Fibroblast of skin of left quadriceps (primary cell): ENCODE measurements around the gene ZNF783.
A peak's percentile ranks its signal among the peaks of the same experiment; 100 is the strongest.

Source experiments
- DNase-seq, 2 experiments: peaks; one replicate each; pipeline ENCODE4 v3.0.0-alpha.2; 2013; ENCODE audit warnings: low read depth in 2 of 2

ZNF783 gene

DNA sequence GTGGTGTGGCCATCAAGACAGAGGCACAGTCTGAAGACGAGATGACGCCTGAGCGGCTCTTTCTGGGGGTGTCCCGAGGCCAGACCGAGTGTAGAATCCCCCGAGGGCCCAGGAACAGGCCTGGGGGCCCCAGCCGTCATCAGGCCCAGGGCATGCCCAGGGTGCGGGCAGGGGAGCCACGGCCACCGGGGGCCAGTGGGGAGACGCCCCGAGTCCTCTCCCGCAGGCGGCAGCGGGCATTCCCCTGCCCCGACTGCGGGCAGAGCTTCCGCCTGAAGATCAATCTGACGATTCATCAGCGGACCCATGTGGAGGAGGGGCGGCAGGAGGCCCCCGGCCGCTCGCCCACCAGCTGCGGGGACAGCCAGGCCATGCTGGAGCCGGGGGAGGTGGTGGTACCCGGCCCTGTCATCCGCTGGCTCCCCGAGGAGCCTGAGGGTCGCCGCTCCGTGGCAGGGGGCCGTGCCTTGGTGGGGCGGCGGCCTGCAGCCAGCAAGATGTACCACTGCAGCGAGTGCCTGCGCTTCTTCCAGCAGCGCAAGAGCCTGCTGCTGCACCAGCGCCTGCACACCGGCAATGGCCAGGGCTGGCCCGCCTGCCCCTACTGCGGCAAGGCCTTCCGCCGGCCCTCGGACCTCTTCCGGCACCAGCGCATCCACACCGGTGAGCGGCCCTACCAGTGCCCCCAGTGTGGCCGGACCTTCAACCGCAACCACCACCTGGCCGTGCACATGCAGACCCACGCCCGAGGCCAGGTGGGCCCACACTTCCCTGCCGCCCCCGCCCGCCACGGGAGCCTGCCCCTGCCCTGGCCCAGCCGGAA lies 19.7 kb downstream of the ZNF783 start:
- DNase-seq, result no peak

DNA sequence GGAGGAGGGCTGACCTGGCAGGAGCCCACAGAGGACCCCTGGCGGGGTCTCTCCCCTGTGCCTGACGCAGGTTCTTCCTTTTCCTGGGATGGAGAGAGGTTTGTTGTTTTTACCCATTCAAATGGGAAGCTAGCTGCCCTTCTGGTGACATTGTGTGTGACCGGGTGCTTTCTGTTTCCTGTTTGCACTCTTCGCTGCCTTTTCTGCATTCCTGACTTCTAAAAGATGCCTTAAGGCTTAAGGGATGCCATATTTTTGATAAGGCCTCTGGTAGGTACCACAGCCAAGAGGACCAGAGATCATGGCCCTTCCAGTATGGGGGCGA lies 20.3 kb downstream of the ZNF783 start:
- no peak for DNase-seq

DNA sequence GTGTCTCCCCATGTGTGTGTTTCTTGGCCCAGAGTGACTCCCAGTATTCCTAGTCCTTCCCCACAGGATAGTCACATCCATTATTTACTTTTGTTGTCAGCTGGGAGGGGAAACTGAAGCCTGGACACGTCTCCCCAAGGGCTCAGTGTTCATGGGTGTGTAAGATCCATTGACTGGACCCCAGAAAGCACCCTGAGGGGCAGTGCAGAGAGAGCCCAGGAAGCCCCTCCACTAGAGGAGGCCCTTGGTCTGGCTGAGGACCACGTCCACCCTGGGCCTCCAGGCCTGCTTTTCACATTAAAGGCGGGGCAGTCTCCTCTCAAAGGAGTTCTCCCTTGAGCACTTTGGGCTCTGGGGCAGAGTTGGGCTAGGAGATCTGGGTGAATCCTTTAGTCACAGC lies 21.3 kb downstream of the ZNF783 start:
- DNase-seq, result no peak

DNA sequence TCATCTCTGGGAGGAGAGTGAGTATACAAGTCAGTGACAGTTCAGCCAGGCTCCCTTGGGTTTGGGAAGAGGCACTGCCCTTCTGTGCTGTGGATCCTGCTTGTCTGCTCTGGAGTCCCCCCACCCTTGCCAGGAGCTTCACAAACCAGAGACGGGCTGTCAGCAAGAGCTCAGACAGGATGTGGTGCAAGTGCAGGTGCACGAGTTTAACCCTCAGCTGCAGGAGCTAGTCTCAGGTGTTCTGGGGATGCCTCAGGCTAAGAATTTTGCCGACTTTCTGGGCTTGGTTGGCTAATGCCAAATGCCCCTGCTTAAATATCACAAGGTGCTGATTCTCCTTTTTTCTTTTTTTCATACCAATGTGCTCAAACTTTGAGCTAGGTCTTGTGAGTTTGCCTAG lies 22.3 kb downstream of the ZNF783 start:
- no peak for DNase-seq

DNA sequence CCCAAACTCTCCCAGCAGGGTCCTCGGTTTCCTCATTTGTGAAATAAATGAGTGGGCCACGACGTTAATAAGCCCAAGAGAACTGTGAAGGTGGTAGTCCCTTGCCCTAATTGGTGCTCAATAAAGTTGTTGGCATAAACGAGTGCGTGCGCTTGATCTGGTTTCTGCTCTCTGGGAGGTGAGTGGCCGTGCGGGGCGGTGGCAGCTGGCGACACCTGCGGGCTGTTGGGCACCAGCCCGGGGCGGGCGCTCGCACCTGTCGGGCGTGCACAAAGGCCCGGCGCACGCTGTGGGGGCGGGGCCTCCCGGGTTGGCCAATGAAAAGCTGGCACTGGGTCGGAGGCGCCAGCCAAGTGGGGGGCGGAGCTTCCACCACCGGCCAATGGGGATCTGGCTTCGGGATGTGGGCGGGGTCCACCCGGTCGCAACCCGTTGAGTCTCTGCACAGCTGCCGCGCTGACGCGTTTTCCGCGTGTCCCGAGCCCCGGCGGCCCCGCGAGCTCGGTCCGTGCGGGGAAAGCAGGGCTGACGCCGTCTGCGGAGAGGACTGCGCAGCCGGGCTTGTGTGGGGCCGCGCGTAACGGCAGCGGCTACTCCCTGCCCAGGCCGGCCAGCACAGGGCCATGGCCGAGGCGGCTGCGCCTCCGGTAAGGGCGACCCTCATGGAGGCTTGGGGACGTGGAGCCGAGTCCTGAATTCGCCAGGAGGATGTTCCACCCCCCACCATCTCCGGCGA lies 23.0 kb downstream of the ZNF783 start:
- peak; percentile 63 to 64 for DNase-seq

DNA sequence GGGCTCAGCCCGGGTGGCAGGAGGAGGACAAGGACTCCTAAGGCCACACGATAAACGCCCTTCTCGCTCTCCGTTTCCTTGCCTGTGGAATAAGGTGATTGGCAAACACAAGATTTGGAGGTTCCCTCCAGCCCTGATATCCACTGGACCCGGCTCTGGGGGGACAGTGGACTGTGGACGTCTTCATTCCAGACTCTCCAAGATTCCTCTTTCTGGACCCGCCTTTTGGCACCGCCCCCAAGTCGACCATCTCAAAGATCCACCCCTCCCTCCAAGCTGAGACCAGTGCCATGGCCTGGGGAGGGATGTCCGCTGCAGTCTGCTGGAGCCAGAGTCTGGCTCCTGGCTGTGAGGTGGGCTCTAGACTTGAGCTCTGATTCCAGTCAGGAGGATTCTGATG lies 23.6 kb downstream of the ZNF783 start:
- DNase-seq, result no peak

DNA sequence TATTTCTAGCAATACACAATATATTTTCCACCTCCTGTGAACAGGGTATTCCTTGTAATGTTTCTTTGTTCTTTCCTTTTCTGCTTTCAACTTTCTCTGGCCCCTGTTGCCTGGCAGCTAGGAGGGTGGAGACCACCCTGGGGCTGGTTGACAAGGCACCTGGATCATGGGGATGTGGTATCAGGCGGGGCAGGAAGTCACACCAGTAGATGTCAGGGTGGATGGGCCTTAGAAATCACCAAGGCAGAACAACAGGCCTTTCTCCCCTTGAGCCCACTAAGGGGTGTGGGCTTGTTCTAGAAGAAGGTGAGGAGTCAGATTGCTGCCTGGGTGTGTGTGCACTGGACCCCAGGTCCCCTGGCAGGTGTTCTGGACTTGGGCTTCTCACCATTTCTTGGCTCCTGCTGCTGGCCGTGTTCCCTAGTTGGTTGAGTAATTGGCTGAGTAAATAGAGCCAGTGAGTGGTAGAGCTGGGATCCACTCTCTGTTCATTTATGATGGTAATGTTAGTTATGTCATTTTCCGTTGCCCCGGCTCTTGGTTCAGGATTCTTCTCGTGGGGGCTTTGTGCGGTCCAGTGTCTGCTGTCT lies 24.9 kb downstream of the ZNF783 start:
- no peak for DNase-seq

DNA sequence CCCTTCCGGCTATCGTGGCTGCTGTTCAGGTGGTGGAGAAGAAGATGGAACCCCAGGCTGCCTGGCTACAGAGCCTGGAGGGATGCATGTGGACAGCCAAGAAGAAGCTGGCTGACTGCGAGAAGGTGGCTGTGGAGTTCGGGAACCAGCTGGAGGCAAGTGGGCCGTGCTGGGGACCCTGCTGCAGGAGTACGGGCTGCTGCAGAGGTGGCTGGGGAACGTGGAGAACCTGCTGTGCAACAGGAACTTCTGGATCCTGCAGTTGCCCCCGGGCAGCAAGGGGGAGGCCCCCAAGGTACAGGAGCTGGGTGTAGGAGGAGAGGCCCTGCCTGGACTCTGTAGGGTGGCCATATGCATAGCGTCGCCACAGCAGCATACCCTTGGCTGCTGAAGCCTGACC lies 25.6 kb downstream of the ZNF783 start:
- DNase-seq, result no peak

DNA sequence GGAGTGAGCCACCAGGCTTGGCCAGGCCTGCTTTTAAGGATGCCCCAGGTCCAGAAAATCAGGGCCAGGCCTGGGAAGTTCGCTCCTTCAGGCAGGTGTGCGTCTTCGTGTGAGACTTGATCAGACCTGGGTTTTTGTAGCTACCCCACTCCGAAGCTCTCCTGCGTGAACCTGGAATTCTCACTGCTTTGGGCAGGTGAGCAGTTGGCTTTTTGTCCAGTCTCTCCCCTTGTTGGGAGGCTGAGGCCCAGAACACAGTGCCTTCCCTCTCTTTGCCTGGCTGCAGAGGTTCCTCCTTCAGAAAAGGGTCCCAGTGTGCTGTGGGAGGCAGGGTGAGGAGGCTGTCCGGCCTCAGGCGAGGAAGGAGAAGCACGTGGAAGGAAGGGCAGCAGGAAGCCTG lies 27.3 kb downstream of the ZNF783 start:
- DNase-seq, result no peak

DNA sequence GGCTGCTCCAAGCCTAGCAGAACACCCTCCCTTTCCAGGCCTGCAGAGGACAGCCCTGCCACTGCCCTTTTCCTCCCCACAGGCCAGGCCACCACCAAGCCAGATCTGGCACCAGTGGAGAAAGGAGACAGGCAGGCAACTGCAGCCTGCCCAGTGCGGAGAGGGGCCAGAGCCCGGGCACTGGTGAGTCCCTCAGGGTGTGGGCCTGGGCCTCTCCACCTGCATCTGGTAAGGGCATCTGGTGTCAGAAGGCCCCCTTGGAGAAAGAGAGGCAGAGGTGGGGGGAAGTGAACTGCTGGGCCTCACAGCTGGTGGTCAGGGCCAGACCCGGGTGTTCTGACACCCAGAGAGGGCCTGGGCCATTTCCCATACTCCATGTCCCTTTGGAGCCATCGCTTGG lies 27.9 kb downstream of the ZNF783 start:
- no peak for DNase-seq

DNA sequence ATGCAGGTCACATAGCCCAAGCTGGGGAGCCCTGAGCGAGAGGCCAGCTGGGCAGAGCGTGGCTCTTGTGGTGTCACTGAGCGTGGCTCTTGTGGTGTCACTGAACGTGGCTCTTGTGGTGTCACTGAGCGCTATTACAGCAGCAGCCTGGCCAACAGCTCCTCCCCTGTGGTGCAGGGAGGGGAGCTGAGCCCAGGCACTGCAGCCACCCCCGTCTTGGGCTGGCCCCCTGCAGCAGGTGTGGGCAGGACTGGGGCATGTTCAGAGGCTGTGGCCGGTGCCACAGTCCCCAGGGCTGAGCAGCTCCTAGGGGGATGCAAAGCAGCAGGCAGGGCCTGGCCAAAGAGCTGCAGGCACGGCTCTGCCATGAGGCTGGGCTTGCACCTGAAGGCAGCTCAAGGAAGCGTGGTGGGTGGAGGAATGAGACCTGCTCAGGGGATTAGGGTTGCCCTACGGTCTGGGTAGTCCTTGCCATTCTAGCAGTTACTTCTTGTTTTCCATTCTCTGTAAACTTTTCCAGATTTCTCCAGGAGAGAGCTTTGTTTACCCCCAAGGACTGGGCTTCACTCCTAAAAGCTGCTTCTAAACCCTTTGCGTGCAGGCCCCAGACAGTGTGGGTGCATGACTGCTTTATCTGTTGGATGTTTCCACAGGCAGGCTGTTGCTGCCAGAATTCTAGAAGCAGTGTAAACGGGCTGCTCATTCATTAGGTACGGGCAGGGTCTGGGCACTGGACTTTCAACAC lies 29.2 kb downstream of the ZNF783 start:
- no peak for DNase-seq

DNA sequence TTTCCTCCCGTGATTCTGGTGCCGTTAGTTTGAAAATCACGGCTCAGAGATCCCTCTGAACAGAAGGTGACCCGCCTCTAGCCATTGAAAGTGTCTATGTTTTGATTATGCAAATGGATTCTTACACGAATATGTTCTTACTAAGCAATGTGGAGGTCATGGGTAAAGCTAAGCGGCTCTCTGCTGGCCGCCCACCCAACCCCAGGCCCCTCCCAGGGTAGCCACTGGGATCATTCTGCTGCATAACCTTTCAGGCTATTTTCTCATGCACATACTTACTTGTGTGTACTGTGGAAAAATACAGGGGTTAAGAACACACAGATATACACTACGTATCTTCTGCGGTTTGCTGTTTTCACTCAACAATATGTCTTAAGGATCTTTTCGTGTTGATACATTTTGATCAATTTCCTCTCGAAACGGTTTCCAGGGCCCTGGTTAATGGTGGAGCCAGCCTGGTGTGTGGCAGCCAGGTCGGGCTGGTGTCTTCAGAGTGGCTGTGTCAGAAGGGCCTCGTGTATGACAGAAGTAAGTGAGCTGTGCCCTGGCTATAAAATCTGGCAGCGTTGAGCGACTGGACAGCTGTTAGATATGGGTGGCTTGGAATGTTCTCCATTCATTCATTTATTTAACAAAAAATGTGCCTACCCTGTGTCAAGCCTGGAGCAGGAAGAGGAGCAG lies 29.9 kb downstream of the ZNF783 start:
- no peak for DNase-seq

DNA sequence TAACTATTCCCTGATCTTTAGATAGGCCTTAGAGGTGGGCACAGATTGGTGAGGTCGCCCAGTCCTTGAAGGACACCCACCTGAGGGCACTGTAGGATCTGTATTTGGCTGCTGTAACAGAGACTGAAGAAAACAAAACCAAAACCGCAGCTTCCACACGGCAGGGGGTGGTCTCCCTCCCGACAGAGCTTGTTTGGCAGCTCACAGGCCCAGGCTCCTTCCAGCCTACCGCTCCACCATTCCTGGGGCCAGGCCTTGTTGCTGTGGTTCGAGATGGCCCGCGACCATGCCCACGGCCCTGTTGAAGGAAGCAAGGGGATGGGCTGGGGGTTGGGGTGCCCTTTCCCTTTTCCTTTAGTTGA lies 30.4 kb downstream of the ZNF783 start:
- DNase-seq, result no peak

DNA sequence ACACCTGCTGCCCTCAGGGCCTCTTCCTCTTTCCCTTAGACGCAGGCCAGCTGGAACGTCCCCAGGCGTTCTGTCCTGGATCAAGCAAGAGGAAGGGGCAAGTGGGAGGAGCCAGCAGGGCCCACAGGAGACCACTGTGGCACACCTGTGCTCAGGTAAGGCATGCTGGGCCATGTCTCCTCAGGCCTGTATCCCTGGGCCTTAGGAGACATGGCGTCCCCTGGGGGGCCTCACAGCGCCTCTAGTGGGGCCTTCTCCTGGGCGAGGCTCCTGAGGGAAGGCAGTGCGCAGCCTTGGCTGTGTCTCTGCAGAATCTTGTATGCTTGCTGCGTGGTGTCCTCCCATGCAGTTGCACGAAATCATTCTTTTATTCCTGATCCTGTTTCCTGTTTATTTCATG lies 31.3 kb downstream of the ZNF783 start:
- no peak for DNase-seq

DNA sequence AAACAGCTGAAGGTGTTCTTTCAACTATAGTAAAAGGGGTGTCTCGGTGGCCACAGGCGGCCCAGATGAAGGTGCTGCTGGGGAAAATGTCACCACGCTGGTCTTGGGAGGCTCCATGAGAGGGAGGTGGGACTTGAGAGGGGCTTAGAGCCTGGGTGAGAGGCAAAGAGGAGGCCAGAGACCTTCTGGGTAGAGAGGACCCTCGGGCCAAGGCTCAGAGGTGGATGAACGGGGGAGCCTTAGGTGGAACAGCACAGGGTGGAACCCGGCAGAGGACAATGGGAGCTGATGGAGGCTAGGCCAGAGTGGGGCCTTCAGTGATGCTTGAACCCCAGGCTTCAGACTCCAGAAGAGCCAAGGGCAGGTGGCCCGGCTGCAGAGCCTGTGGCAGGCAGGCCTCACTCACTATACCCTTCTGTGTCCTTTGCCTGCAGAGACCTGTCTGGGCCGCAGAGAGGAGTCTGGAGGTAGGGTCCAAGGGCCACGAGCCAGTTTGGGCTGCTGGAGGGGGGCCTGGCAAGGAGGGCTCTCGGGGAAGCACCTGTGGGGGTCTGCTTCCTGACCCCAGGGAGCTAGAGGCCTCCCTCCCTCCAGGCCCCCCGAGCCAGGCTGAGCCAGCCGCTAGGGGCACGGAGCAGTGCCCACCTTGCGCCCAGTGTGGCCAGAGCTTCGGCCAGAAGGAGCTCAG lies 32.1 kb downstream of the ZNF783 start:
- no peak for DNase-seq

DNA sequence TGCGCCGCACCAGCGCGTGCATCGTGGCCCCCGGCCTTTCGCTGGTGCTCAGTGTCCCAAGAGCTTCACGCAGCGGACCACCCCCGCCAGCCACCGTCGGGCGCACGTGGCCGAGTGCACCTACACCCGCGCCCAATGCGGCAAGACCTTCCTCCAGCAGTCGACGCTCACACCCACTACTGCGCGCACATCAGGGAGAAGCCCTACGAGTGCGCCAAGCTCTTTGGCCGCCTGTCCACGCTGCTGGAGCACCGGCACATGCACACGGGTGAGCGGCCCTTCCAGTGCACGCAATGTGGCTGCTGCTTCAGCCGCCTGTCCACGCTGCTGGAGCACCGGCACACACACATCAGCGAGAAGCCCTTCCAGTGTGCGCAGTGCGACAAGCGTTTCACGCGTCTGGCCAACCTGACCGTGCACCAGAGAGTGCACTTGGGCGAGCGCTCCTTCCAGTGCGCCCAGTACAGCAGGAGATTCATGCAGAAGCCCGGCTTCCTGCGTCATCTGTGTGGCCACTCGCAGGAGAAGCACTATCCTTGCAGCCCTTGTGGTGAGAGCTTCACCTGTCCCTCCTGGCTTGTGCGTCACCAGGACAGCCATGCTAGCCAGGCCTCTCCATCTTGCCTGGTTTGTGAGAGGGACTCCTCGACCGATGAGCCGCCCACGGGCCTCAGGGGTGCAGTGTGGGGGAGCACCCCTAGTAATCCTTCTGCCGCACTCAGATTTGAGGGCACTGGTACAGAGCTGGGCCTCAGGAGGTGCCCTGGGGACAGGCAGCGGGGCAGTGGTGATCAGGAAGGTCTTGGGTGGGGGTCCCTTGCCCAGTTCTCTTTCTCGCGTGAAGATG lies 32.9 kb downstream of the ZNF783 start:
- no peak for DNase-seq

DNA sequence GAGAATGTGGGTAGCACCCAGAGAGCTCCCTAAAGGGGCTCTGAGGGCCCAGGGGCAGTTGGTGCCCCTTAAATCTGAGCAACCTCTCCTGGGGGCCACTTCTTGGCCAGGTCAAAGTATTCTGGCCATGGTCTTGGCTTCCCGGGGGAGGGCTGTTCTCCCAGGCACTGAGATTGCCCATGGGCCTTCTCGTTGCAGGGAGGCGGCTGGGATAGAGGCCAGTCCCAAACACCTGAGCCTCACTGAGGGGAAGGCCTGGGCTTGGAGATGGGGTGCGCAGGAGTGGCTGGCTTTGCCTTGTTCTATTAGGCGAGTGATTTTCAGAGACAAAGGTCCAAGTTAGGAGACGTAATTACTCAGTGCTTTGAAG lies 33.5 kb downstream of the ZNF783 start:
- no peak for DNase-seq

DNA sequence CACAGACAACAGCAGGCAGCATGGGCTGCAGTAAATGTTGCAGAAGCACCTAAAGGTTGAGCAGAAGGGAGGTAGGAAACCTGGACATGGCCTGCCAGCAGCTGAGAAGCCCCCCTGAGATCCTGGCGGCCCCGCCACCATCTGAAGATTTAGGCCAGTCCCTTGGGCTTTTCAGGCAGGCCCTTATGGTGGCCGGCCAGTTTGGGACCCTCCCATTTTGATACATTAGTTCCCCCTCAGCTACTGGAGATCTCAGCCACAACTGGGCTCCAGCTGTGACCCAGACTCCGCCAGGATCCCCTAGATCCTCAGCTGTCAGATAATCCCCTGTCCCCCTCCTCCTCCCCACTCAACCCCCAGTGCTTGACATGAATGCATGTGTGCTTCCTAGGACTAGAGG lies 34.4 kb downstream of the ZNF783 start:
- DNase-seq, result no peak

DNA sequence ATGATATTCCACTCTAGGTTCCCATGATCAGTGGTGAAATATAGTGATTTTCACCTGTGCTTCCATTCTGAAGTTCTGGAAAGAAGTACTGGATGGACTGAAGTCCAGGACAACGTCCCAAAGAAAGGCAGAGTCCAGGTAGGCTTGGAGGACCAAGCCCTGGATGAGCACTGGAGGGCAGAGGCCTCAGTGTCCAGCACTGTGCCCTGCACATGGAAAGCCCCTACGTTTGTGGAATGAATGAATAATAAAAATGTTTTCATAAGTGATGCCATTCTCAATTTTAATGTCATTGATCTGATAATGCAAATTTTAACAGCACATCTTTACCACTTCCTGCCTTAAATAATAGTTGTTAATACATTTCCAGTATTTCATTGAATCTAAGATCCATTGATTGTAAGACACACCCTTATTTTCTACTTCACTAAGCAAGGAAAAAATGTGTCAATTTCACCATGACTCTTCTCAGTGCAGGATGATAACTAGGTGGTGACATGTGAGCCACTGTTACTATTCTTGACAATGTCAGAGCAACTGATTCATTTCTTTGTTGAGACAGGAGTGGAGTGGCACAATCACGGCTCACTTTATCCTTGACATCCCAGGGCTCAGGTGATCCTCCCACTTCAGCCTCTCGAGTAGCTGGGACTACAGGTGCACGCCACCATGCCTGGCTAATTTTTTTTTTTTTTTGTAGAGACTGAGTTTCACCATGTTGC lies 35.2 kb downstream of the ZNF783 start:
- no peak for DNase-seq
